Mucosa of rectum (tissue), 2 donors: ENCODE results near the gene SELENBP1.
"Not testable (repeated sequence)": the region's sequence is repeated elsewhere in the genome, so short reads cannot be mapped to it uniquely, and the experiment has no call there.

Experiments
- H3K27ac ChIP-seq, 2 donors: one replicate each; pipeline ENCODE4 v1.7.0; 2013; ENCODE audit warnings: inconsistent platforms in 2 of 2, low read depth in 2 of 2, low read length in 2 of 2
- H3K27me3 ChIP-seq, 2 donors: one replicate each; pipeline ENCODE4 v1.7.0; 2013; ENCODE audit warnings: low read length in 2 of 2; ENCODE audit not compliant: control insufficient read depth in 2 of 2, insufficient read depth in 2 of 2
- H3K36me3 ChIP-seq, 2 donors: one replicate each; pipeline ENCODE4 v1.7.0; 2013; ENCODE audit warnings: low read length in 2 of 2; ENCODE audit not compliant: control insufficient read depth in 2 of 2, insufficient read depth in 2 of 2
- H3K4me1 ChIP-seq, 2 donors: one replicate each; pipeline ENCODE4 v1.7.0; 2013; ENCODE audit warnings: low read length in 2 of 2, mild to moderate bottlenecking in 1 of 2; ENCODE audit not compliant: control insufficient read depth in 2 of 2, insufficient read depth in 2 of 2
- H3K4me3 ChIP-seq, 2 donors: one replicate each; pipeline ENCODE4 v1.7.0; 2013; ENCODE audit warnings: low read length in 2 of 2
- H3K9ac ChIP-seq, 2 donors: one replicate each; pipeline ENCODE4 v1.7.0; 2013; ENCODE audit warnings: low read length in 2 of 2, low read depth in 1 of 2, mild to moderate bottlenecking in 1 of 2
- H3K9me3 ChIP-seq, 2 donors: one replicate each; pipeline ENCODE4 v1.7.0; 2013; ENCODE audit warnings: low read length in 2 of 2; ENCODE audit not compliant: control insufficient read depth in 2 of 2
- donor health status: healthy.
- donor health status: Normal muscosa, but diverticular disease.

SELENBP1 gene

DNA sequence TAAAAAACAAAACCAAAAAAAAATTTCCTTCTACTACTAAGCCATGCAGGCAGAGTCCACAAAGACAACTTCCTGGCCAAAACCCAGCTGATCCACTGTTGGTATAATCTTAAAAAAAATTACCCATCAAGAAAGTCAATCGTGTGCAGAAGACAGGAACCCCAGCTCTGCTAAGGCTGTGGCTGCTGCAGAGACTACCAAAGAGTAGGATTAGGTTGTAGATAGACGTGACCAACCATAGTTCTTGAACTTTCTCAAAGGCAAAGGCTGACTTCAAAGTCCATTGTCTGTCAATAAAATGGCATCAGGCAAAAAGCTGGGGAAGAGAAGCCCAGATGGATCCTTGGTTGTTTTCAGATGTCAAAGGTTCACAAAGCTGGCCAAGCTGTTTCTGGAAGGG, 30.3 kb upstream of the SELENBP1 start:
- Histone ChIP-seq H3K4me1 (peaks cover 8 to 9% of the 10 kb centered on the region in 2 donors), H3K36me3 (peaks cover 58 to 60% of the 10 kb centered on the region in 2 donors)

DNA sequence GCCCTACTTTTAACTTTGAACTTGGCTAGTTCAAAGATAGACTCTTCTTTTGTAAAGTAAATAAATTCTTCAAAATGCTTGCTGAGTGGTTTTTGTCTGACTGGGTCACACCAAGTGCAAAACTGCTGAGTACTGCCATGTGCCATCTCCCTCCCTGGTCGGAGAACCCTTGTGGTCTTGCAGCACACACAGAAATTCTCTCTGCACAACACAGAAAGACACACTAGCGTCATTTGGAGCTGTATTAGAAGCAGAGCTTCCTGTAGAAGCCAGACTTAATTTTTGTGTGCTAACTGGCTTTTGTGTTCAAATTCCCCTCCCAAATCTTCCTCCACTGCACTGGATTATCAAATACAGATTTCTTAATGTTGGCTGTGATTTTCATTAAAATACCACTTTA, 29.4 kb upstream of the SELENBP1 start:
- H3K4me1 ChIP-seq: peaks cover 8 to 9% of the 10 kb centered on the region in 2 donors
- no peak overlapping the region for H3K27ac ChIP-seq
- H3K9me3 ChIP-seq: no peaks in the 10 kb centered on the region
- no peak overlapping the region for H3K9ac ChIP-seq
- peaks cover 51 to 53% of the 10 kb centered on the region in 2 donors for H3K36me3 ChIP-seq
- H3K4me3 ChIP-seq: no peak overlapping the region
- no peaks in the 10 kb centered on the region for H3K27me3 ChIP-seq

More for the DNA sequence above, 30.3 kb upstream of the SELENBP1 start:
- Histone ChIP-seq H3K27me3 (no peaks in the 10 kb centered on the region), H3K9me3 (no peaks in the 10 kb centered on the region), H3K4me3 (no peak overlapping the region), H3K9ac (no peak overlapping the region), H3K27ac (no peak overlapping the region)

DNA sequence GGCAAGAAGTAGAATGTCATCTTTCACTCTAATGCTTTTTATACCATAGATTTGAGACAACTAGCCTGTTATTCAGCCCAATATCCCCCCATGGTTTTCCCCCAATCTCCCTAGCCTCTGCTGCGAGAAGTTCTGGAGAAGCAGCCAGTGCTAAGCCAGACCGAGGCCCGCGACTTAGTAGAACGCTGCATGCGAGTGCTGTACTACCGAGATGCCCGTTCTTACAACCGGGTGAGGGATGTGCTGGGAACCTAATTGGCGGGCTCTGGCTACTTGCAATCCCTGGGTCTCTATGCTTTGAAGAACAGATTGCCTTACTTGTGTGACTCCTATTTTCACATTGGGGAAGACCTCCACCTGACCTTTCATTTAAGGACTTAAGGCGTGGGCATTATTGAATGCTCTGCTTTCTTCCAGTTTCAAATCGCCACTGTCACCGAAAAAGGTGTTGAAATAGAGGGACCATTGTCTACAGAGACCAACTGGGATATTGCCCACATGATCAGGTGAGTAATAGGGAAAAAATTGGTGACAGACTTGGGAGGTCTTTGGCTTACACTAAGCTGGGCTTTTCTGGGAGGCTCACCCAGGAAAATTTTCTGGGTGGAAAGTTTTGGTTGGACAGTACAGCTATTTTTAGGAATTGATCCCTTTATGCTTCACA, 28.8 kb upstream of the SELENBP1 start:
- H3K27ac ChIP-seq: no peak overlapping the region
- H3K9ac ChIP-seq: no peak overlapping the region
- no peaks in the 10 kb centered on the region for H3K9me3 ChIP-seq
- H3K4me3 ChIP-seq: no peak overlapping the region
- peaks cover 8 to 9% of the 10 kb centered on the region in 2 donors for H3K4me1 ChIP-seq
- H3K27me3 ChIP-seq: no peaks in the 10 kb centered on the region
- H3K36me3 ChIP-seq: peaks cover 45 to 47% of the 10 kb centered on the region in 2 donors

DNA sequence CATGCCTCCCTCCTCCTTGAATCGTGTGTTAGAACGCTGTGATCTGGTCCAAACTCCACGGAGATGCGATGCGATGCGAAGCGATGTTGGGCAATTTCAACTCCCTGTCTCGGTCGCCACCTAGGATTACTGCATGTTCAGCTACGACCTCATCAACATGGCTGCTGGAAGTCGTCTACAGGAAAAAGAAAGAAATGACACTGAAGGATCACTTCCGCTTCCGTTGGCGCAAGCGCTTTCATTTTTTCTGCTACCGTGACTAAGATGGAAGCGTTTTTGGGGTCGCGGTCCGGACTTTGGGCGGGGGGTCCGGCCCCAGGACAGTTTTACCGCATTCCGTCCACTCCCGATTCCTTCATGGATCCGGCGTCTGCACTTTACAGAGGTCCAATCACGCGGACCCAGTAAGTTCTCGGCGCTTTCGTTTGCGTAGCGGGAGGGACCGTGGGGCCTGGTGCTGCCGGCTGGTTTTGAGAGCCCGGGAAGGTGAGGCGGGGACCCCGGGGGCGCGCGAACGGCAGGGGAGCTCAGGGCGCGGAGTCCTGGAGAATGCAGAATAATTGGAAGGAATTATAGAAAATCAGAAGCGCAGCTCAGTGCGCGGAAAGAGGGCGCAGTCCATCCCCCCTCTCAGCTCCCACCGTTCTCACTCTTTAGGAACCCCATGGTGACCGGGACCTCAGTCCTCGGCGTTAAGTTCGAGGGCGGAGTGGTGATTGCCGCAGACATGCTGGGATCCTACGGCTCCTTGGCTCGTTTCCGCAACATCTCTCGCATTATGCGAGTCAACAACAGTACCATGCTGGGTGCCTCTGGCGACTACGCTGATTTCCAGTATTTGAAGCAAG, 27.0 kb upstream of the SELENBP1 start, which contains the start of gene PSMB4:
PSMB4 (plus strand) TSS at position 250 of the 848 bp plus-strand sequence; CDS start at position 265, 15 bp downstream.
- peaks cover 29 to 31% of the 10 kb centered on the region in 2 donors for H3K36me3 ChIP-seq
- peak within 1 kb of the TSS; percentile 82 to 88 for H3K9ac ChIP-seq
- H3K4me1 ChIP-seq: peaks cover 8 to 9% of the 10 kb centered on the region in 2 donors
- peak within 1 kb of the TSS; percentile 67 to 81 for H3K27ac ChIP-seq
- no peaks in the 10 kb centered on the region for H3K27me3 ChIP-seq
- no peaks in the 10 kb centered on the region for H3K9me3 ChIP-seq
- H3K4me3 ChIP-seq: peak within 1 kb of the TSS; percentile 80 to 81

DNA sequence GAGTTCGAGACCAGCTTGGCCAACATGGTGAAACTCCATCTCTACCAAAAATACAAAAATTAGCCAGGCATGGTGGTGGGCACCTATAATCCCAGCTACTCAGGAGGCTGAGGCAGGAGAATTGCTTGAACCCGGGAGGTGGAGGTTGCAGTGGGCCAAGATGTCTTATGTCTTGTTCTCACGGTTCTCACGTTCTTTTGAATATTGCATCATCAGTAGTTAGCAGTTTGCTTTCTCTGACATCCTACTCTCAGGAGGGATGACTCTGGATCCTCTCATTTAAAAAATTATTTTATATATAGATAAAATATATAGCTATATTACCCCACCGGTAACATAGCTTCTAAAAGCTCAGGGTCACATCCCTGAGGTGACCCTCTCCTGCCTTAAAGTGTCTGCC, 23.8 kb upstream of the SELENBP1 start:
- H3K4me3 ChIP-seq, H3K36me3 ChIP-seq, H3K27ac ChIP-seq, H3K4me1 ChIP-seq, H3K9me3 ChIP-seq, H3K9ac ChIP-seq, H3K27me3 ChIP-seq: not testable (repeated sequence)

DNA sequence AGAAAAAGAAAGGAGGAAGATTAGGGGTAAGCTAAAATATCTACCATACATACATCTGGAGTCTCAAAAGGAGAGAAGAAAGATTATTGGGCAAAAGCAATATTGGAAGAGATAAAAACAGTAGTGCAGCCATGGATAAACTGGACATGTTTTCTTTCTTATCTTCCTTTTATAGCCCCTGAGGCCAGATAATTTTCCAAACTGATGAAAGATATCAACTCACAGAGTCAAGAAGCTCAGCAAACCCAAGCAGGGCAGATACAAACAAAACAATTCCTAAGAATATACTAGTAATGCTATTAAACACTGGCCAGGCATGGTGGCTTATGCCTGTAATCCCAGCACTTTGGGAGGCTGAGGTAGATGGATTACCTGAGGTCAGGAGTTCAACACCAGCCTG, 21.1 kb upstream of the SELENBP1 start:
- Histone ChIP-seq H3K27me3 (no peaks in the 10 kb centered on the region), H3K4me1 (peaks cover 0 to 7% of the 10 kb centered on the region in 2 donors), H3K9me3 (no peaks in the 10 kb centered on the region), H3K36me3 (no peaks in the 10 kb centered on the region), H3K4me3 (no peak overlapping the region), H3K9ac (no peak overlapping the region), H3K27ac (no peak overlapping the region)

DNA sequence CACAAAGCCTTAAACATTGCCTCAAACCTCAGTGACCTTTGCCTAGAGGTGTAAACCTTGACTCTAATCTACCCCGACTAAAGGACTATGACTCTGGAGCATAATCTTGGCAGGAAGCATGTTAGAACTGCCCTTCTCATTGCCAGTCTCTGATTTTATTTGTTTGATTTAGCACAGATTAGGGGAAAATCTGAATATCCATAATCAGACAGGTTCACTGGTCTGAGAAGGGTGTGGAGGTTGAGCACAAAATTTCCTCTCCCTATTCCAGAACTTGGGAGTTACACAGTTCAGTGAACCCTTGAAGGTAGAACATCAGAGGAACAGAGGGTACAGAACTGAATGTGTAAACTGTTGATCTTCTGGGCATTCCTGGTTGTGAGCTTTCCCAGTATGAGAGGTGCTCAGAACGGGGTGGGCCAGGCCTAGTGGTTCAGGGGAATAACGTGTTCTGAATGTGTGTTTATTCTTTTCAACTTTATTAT, 18.6 kb upstream of the SELENBP1 start:
- H3K9me3 ChIP-seq: no peaks in the 10 kb centered on the region
- H3K27me3 ChIP-seq: no peaks in the 10 kb centered on the region
- peak overlapping the region; percentile 38 to 42 for H3K27ac ChIP-seq
- no peak overlapping the region for H3K4me3 ChIP-seq
- H3K36me3 ChIP-seq: no peaks in the 10 kb centered on the region
- no peak overlapping the region for H3K9ac ChIP-seq
- H3K4me1 ChIP-seq: peaks cover 0 to 7% of the 10 kb centered on the region in 2 donors

DNA sequence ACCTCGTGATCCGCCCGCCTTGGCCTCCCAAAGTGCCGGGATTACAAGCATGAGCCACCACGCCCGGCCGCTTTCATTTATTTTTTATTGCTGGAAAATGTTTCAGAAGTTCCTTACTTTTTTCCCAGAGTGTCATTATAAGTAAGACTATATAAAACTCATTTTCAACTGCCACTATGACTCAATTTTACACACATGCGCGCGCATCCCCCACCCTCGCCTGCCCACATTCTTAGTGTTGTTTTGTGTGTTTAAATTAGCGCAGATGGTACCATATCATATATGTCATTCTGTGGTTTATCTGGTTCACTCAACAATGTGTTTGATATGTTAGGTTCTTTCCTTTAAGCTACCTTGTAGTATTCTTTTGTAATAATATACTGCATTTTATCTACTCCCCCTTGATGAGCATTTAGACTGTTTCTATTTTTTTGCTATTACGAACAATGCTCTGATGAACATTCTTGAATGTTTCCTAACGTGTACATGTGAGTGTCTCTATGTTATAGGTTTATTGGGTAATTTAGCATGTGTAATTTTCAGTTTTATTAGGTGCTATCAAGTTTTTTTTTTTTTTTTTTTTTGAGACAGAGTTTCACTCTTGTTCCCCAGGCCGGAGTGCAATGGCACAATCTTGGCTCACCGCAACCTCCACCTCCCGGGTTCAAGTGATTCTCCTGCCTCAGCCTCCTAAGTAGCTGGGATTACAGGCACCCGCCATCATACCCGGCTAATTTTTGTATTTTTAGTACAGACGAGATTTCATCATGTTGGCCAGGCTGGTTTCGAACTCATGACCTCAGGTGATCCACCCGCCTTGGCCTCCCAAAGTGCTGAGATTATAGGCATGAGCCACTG, 17.9 kb upstream of the SELENBP1 start:
- H3K27me3 ChIP-seq, H3K4me3 ChIP-seq, H3K9ac ChIP-seq, H3K4me1 ChIP-seq, H3K9me3 ChIP-seq, H3K36me3 ChIP-seq: not testable (repeated sequence)
- H3K27ac ChIP-seq: peak overlapping the region; percentile 38 to 42

DNA sequence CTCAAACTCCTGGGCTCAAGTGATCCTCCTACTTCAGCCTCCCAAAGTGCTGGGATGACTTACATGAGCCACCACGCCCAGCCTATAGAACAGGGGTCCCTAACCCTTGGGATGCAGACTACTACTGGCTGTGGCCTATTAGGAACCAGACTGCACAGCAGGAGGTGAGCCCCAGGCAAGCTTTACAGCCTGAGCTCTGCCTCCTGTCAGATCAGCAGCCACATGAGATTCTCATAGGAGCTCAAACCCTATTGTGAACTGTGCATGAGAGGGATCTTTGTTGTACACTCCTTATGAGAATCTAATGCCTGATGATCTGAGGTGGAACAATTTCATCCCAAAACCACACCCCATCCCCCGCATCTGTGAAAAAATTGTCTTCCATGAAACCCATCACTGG, 13.5 kb upstream of the SELENBP1 start:
- no peak overlapping the region for H3K27ac ChIP-seq
- H3K4me3 ChIP-seq: no peak overlapping the region
- H3K4me1 ChIP-seq: peaks cover 0 to 8% of the 10 kb centered on the region in 2 donors
- H3K9ac ChIP-seq: no peak overlapping the region
- no peaks in the 10 kb centered on the region for H3K9me3 ChIP-seq
- no peaks in the 10 kb centered on the region for H3K27me3 ChIP-seq
- H3K36me3 ChIP-seq: no peaks in the 10 kb centered on the region
